CD14-positive monocyte (primary cell): ENCODE measurements around the gene SSR2. TPM values are rescaled to one million over a fixed set of nuclear protein-coding genes. Genes with fewer than 3 reads are reported as not detected.

Experiments used
- DNase-seq, 3 donors: peaks; one replicate each; pipeline ENCODE4 v3.0.0-alpha.2; 2011 to 2022
- H2AFZ ChIP-seq: 2 replicates; pipeline ENCODE4 v1.6.0; 2012; ENCODE audit warnings: mild to moderate bottlenecking, low read depth, low read length, inconsistent platforms; ENCODE audit not compliant: insufficient read depth, poor library complexity, severe bottlenecking
- H3K27ac ChIP-seq, 2 donors: 1 replicate in 1 of 2; 2 replicates in 1 of 2; pipeline ENCODE4 v1.5.1; 2012 to 2013; ENCODE audit warnings: low read length in 2 of 2, control low read depth in 1 of 2, inconsistent platforms in 1 of 2, low read depth in 1 of 2, mild to moderate bottlenecking in 1 of 2
- H3K27me3 ChIP-seq, 2 donors: one replicate each; pipeline versions ENCODE4 v1.6.0 to v1.6.1; 2011 to 2013; ENCODE audit warnings: low read length in 2 of 2; ENCODE audit not compliant: control insufficient read depth in 2 of 2, insufficient read depth in 2 of 2
- H3K36me3 ChIP-seq, 2 donors: replicated peaks in 1 of 2; 1 replicate in 1 of 2; 2 replicates in 1 of 2; pipeline versions ENCODE4 v1.5.1 to v1.6.1; 2012 to 2013; ENCODE audit warnings: low read length in 2 of 2, control low read depth in 1 of 2, inconsistent platforms in 1 of 2, mild to moderate bottlenecking in 1 of 2; ENCODE audit not compliant: insufficient read depth in 2 of 2, control insufficient read depth in 1 of 2
- H3K4me1 ChIP-seq, 2 donors: 1 replicate in 1 of 2; 2 replicates in 1 of 2; pipeline versions ENCODE4 v1.5.1 to v1.6.1; 2012 to 2013; ENCODE audit warnings: low read length in 2 of 2, control low read depth in 1 of 2, inconsistent platforms in 1 of 2, mild to moderate bottlenecking in 1 of 2, moderate library complexity in 1 of 2; ENCODE audit not compliant: insufficient read depth in 2 of 2, control insufficient read depth in 1 of 2
- H3K4me2 ChIP-seq: replicated peaks from 2 replicates; pipeline ENCODE3; 2012; ENCODE audit warnings: low read length, moderate library complexity, mild to moderate bottlenecking; ENCODE audit not compliant: poor library complexity, severe bottlenecking; ENCODE audit errors: extremely low read depth
- H3K4me3 ChIP-seq, 3 experiments: fragments of 200-600 bp in 1 of 3; sonication (generic) in 1 of 3; replicated peaks in 1 of 3; 1 replicate in 2 of 3; 2 replicates in 1 of 3; pipeline ENCODE4 v1.5.1; 2011 to 2013; ENCODE audit warnings: low read length in 3 of 3, mild to moderate bottlenecking in 3 of 3, control low read depth in 2 of 3, low read depth in 2 of 3, inconsistent platforms in 1 of 3, moderate library complexity in 1 of 3
- H3K79me2 ChIP-seq: 2 replicates; pipeline ENCODE4 v1.6.0; 2012; ENCODE audit warnings: mild to moderate bottlenecking, control low read depth, inconsistent platforms, low read length, moderate library complexity; ENCODE audit not compliant: insufficient read depth
- H3K9ac ChIP-seq: 2 replicates; pipeline ENCODE4 v1.6.0; 2017; ENCODE audit warnings: low read length, mild to moderate bottlenecking; ENCODE audit not compliant: insufficient read depth, poor library complexity, severe bottlenecking
- H3K9me3 ChIP-seq, 2 donors: replicated peaks in 1 of 2; 1 replicate in 1 of 2; 2 replicates in 1 of 2; pipeline versions ENCODE4 v1.5.1 to v1.6.1; 2012 to 2013; ENCODE audit warnings: low read length in 2 of 2, control low read depth in 1 of 2; ENCODE audit not compliant: control insufficient read depth in 1 of 2, insufficient read depth in 1 of 2
- H4K20me1 ChIP-seq: 2 replicates; pipeline ENCODE4 v1.6.0; 2012; ENCODE audit warnings: mild to moderate bottlenecking, low read length, control low read depth, moderate library complexity; ENCODE audit not compliant: insufficient read depth
- H3K27ac Mint-ChIP-seq, 7 donors: one replicate each; pipeline ENCODE4 v1.8.0; 2020; ENCODE audit warnings: mild to moderate bottlenecking in 7 of 7, mixed read lengths in 7 of 7, moderate library complexity in 6 of 7, inconsistent platforms in 2 of 7
- H3K27me3 Mint-ChIP-seq, 3 donors: one replicate each; pipeline ENCODE4 v1.8.0; 2021 to 2022; ENCODE audit warnings: low read depth in 3 of 3, mild to moderate bottlenecking in 3 of 3, mixed read lengths in 3 of 3, moderate library complexity in 3 of 3, inconsistent platforms in 1 of 3
- H3K36me3 Mint-ChIP-seq, 2 donors: one replicate each; pipeline ENCODE4 v1.8.0; 2020; ENCODE audit warnings: mixed read lengths in 2 of 2, inconsistent platforms in 1 of 2, mild to moderate bottlenecking in 1 of 2
- H3K4me1 Mint-ChIP-seq: one replicate; pipeline ENCODE4 v1.8.0; 2020; ENCODE audit warnings: mild to moderate bottlenecking, mixed read lengths
- H3K4me3 Mint-ChIP-seq, 2 donors: one replicate each; pipeline ENCODE4 v1.8.0; 2020; ENCODE audit warnings: mild to moderate bottlenecking in 2 of 2, mixed read lengths in 2 of 2, moderate library complexity in 1 of 2
- H3K9me3 Mint-ChIP-seq, 7 donors: one replicate each; pipeline ENCODE4 v1.8.0; 2020 to 2022; ENCODE audit warnings: mixed read lengths in 7 of 7, mild to moderate bottlenecking in 6 of 7, moderate library complexity in 6 of 7, inconsistent platforms in 2 of 7
- WGBS: methylation state at CpG from one replicate; pipeline ENCODE4 v1.1.5; 2013; ENCODE audit warnings: missing lambda C conversion rate; ENCODE audit not compliant: insufficient coverage; 5-methylcytosine and 5-hydroxymethylcytosine counted together
- intact Hi-C, 2 donors: fragments of 100-400 bp; cut with micrococcal nuclease; formaldehyde crosslinking; loops; one replicate each; pipeline versions ENCODE4 v1.15.0 to v1.15.1; 2023
- polyA plus RNA-seq, 3 donors: library from polyadenylated mRNA; depleted of rRNA in 1 of 3; unstranded in 2 of 3; stranded (reverse) in 1 of 3; fragments of 300-500 nt in 2 of 3; fragments of >200 nt in 1 of 3; fragmentation: Illumina TruSeq in 2 of 3; gene quantifications; 1 replicate in 2 of 3; 2 replicates in 1 of 3; pipeline ENCODE4 v1.2.3, GENCODE V29; 2012 to 2021
- TF ChIP-seq, protein P1 (sequence below): fragments of 200-600 bp; IDR thresholded peaks from one replicate; pipeline ENCODE4 v1.8.0; 2022; ENCODE audit warnings: antibody characterized with exemption, mild to moderate bottlenecking

SSR2 gene
- polyA plus RNA-seq, 3 donors, result 374 to 614 (median 414) TPM

DNA sequence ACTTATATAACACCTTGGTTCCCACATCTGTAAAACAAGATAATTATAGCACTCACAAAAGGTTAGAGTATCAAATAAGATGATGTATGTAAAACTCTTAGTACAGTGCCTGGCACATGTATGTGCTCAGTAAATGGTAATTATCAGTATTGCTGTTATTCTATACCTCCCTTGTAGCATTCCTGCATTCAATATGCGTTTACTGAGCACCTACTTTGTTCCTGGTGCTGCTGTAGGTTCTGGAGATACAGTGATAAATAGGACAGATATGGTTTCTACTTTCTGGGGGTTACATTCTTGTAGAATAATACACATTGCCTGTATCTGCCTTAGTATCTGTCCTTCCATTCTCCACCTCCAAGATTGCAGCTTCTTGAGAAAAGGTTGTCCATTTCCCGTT is 1.2 kb upstream of the SSR2 start:
- peaks cover 9 to 15% (median 14%) of the 10 kb centered on the region in 3 donors for H3K27me3 Mint-ChIP-seq
- Histone ChIP-seq H3K4me1 (peaks cover 18 to 23% of the 10 kb centered on the region in 2 donors), H3K27me3 (no peaks in the 10 kb centered on the region), H3K79me2 (peaks cover 39% of the 10 kb centered on the region), H3K36me3 (peaks cover 9 to 18% of the 10 kb centered on the region in 2 donors), H3K27ac (no peak overlapping the region), H3K4me2 (no peak overlapping the region), H3K9ac (no peak overlapping the region), H2AFZ (peak overlapping the region; percentile 35), H4K20me1 (peaks cover 12% of the 10 kb centered on the region), H3K4me3 (no peak overlapping the region), H3K9me3 (no peaks in the 10 kb centered on the region)
- peaks cover 0 to 6% (median 0%) of the 10 kb centered on the region in 7 donors for H3K9me3 Mint-ChIP-seq
- H3K4me1 Mint-ChIP-seq, result peaks cover 19% of the 10 kb centered on the region
- H3K4me3 Mint-ChIP-seq, result no peak overlapping the region
- TF ChIP-seq, protein P1, sequence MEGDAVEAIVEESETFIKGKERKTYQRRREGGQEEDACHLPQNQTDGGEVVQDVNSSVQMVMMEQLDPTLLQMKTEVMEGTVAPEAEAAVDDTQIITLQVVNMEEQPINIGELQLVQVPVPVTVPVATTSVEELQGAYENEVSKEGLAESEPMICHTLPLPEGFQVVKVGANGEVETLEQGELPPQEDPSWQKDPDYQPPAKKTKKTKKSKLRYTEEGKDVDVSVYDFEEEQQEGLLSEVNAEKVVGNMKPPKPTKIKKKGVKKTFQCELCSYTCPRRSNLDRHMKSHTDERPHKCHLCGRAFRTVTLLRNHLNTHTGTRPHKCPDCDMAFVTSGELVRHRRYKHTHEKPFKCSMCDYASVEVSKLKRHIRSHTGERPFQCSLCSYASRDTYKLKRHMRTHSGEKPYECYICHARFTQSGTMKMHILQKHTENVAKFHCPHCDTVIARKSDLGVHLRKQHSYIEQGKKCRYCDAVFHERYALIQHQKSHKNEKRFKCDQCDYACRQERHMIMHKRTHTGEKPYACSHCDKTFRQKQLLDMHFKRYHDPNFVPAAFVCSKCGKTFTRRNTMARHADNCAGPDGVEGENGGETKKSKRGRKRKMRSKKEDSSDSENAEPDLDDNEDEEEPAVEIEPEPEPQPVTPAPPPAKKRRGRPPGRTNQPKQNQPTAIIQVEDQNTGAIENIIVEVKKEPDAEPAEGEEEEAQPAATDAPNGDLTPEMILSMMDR, result no peak
- H3K36me3 Mint-ChIP-seq, result peaks cover 17 to 30% of the 10 kb centered on the region in 2 donors
- no peak overlapping the region for H3K27ac Mint-ChIP-seq
- 50% methylated on average over 1 of the region's 2 CpGs for WGBS
- DNase-seq, result no peak
- intact Hi-C loops, result loop anchor here (2.0 to 5.0 kb wide), 2 partner anchors 33 to 35 kb away; partner anchors contain the start of gene LAMTOR2 (in 1 of the 2)

DNA sequence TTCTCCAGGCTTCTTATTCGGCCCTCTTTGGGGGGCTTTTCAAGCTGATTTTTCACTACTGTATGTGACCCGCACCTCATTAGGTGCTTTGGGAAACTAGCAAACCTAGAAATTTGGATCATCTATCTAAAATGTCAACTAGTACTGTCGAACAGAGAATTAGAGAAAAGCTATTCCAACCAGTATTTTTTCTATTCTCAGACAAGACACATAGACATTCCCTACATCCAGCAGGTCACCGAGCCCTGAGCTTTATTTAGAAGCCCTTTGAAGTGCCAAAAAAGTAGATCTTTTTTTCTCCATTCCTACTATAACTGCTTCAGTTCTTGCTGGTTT is 310 bp upstream of the SSR2 start:
- Histone ChIP-seq H3K79me2 (peaks cover 44% of the 10 kb centered on the region), H3K4me2 (peak overlapping the region; percentile 95), H3K9ac (no peak overlapping the region), H3K4me1 (peaks cover 18 to 23% of the 10 kb centered on the region in 2 donors), H3K27ac (no peak overlapping the region), H3K36me3 (peaks cover 14 to 27% of the 10 kb centered on the region in 2 donors), H3K4me3 (peak overlapping the region in 2 of 3 experiments; percentile 81 to 92), H3K27me3 (no peaks in the 10 kb centered on the region), H3K9me3 (no peaks in the 10 kb centered on the region), H4K20me1 (peaks cover 18% of the 10 kb centered on the region), H2AFZ (peak overlapping the region; percentile 74)
- WGBS, result 0% methylated on average over 1 of the region's 4 CpGs
- Mint-ChIP-seq H3K4me3 (peak overlapping the region; percentile 91 to 94), H3K27me3 (peaks cover 9 to 14% (median 13%) of the 10 kb centered on the region in 3 donors), H3K36me3 (peaks cover 22 to 38% of the 10 kb centered on the region in 2 donors), H3K27ac (peak overlapping the region in 2 of 7 donors; percentile 84 to 91), H3K4me1 (peaks cover 19% of the 10 kb centered on the region), H3K9me3 (peaks cover 0 to 6% (median 0%) of the 10 kb centered on the region in 7 donors)
- TF ChIP-seq, protein P1, result no peak
- intact Hi-C loops, result loop anchor here (2.0 to 5.0 kb wide), 2 partner anchors 34 to 36 kb away; partner anchors contain the start of gene LAMTOR2 (in 1 of the 2)
- no peak for DNase-seq
